ENCODE results near the gene LRIF1. TPM values are rescaled to one million over a fixed set of nuclear protein-coding genes. Genes with fewer than 3 reads are reported as not detected.

The LRIF1 gene
- total and polyA plus RNA-seq, 7 donors, result 4.2 to 10.3 (median 6.0) TPM

DNA sequence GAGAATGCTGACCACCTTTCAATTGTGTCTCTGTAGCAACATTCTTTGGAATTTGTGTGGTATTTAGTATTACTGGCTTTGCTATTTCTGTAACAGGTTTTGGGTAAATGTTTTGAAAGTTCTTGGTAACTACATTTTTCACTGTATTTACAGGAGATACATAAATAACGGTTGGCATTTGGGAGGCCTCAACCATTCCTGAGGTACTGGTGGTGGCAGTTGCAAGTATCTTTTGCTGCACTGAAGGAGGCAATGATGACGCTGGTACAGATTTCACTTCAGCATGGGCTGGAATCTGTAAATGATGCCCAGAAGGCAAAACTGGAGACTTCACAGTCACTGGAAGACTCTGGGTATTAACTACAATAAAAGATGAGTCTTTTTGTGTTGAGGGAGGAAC is 11.7 kb downstream of the LRIF1 start:
- peaks cover 0 to 5% (median 0%) of the 10 kb centered on the region in 4 donors for H3K9me3 ChIP-seq
- TF ChIP-seq, protein P1, sequence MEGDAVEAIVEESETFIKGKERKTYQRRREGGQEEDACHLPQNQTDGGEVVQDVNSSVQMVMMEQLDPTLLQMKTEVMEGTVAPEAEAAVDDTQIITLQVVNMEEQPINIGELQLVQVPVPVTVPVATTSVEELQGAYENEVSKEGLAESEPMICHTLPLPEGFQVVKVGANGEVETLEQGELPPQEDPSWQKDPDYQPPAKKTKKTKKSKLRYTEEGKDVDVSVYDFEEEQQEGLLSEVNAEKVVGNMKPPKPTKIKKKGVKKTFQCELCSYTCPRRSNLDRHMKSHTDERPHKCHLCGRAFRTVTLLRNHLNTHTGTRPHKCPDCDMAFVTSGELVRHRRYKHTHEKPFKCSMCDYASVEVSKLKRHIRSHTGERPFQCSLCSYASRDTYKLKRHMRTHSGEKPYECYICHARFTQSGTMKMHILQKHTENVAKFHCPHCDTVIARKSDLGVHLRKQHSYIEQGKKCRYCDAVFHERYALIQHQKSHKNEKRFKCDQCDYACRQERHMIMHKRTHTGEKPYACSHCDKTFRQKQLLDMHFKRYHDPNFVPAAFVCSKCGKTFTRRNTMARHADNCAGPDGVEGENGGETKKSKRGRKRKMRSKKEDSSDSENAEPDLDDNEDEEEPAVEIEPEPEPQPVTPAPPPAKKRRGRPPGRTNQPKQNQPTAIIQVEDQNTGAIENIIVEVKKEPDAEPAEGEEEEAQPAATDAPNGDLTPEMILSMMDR (IDR thresholded peaks at IDR 0.05), result no peak
- TF ChIP-seq POLR2AphosphoS5 (IDR thresholded peaks at IDR 0.05) (no peak), EP300 (IDR thresholded peaks at IDR 0.05) (no peak), POLR2A (IDR thresholded peaks at IDR 0.05) (no peak)
- no peak overlapping the region for H3K4me3 ChIP-seq
- no peak overlapping the region for H3K27ac ChIP-seq
- no peaks in the 10 kb centered on the region for H3K27me3 ChIP-seq
- intact Hi-C loops (cut with DNase I), result no loop called here
- DNase-seq, result no peak
- H3K4me1 ChIP-seq, result no peaks in the 10 kb centered on the region
- peaks cover 0 to 52% (median 26%) of the 10 kb centered on the region in 4 donors for H3K36me3 ChIP-seq
- WGBS, 2 donors, result 97 to 98% methylated on average over 2 of the region's 2 CpGs

DNA sequence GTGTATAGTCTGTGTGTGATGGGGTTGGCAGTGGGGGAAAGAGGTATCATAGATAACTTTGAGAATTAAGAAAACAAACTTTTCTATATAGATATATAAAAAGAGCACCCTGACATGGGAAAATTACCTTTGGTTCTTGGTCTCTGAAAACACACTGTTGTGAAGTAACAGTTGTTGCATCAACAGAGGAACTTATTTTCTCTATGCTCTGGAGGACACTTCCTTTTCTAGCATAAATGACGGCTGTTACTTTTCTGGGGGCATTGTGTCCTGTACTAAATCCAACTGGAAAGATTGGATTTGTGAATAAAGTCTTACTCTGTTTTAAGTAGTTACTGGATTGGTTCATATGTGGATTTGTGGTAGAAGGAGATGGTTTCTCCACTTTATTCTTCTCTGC is 12.6 kb downstream of the LRIF1 start:
- H3K9me3 ChIP-seq, result peaks cover 0 to 5% (median under 1%) of the 10 kb centered on the region in 4 donors
- TF ChIP-seq POLR2AphosphoS5 (IDR thresholded peaks at IDR 0.05) (no peak), EP300 (IDR thresholded peaks at IDR 0.05) (no peak), POLR2A (IDR thresholded peaks at IDR 0.05) (no peak)
- TF ChIP-seq, protein P1 (IDR thresholded peaks at IDR 0.05), result no peak
- intact Hi-C loops (cut with DNase I), result no loop called here
- no peak overlapping the region for H3K4me3 ChIP-seq
- no peaks in the 10 kb centered on the region for H3K4me1 ChIP-seq
- no peak overlapping the region for H3K27ac ChIP-seq
- peaks cover 0 to 52% (median 26%) of the 10 kb centered on the region in 4 donors for H3K36me3 ChIP-seq
- H3K27me3 ChIP-seq, result no peaks in the 10 kb centered on the region
- DNase-seq, result no peak
- WGBS, 2 donors, result 87 to 94% methylated on average over 1 of the region's 1 CpG

DNA sequence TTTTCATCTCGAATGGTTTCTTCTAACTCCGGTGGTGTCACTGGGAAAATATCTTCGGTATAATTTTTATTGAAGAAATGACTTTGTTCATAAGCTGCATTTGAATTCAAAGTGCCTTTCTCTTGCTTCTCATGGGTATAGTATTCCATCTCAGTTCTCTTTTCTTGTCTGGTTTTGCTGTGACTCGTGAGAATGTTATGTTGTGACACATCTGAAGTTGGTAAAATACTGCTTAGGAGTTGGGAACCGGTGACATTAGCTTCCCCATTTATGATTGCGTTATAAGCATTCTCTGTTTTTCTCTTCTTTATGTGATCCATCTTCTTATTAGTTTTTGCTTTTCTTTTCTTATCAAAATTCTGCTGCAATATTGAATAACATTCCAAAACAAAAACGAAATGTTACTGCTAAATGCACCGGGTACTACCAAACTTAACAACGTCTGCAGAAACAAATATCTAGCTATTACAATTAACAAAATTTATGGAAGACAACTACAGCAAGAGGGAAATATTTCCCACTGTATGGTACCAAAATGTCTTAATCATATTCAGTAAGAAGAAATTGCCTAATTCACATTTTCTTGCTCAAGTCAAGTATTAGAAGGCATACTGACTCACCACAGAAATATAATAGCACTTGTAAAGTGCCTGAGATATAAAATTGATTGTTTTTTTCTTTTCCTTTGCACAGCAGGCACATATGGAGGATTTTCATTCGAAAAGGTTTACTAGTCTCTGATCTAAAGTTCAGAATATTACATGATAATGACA is 15.5 kb downstream of the LRIF1 start:
- TF ChIP-seq, protein P1 (IDR thresholded peaks at IDR 0.05), result no peak
- TF ChIP-seq POLR2AphosphoS5 (IDR thresholded peaks at IDR 0.05) (no peak), POLR2A (IDR thresholded peaks at IDR 0.05) (no peak), EP300 (IDR thresholded peaks at IDR 0.05) (no peak)
- intact Hi-C loops (cut with DNase I), result no loop called here
- Histone ChIP-seq H3K27me3 (no peaks in the 10 kb centered on the region), H3K4me1 (no peaks in the 10 kb centered on the region), H3K27ac (no peak overlapping the region), H3K36me3 (peaks cover 0 to 52% (median 26%) of the 10 kb centered on the region in 4 donors), H3K9me3 (peaks cover 0 to 7% (median 3%) of the 10 kb centered on the region in 4 donors), H3K4me3 (no peak overlapping the region)
- WGBS, 2 donors, result 95 to 97% methylated on average over 10 of the region's 10 CpGs
- DNase-seq, result no peak

DNA sequence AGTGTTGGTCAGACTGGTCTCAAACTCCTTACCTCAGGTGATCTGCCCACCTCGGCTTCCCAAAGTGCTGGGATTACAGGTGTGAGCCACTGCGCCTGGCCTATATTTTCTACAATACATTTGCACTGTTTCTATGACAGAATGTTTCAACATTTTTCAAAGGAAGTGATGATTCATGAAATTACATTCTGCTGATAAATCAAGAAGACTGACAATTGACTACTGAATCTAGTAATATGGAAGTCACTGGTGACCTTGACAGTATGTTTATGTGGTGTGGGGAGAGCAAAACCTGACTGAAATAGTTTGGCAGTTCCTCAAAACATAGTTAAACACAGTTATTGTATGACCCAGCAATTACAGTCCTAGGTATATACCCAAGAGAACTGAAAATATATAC is 18.1 kb downstream of the LRIF1 start:
- Histone ChIP-seq H3K27me3 (no peaks in the 10 kb centered on the region), H3K27ac (no peak overlapping the region), H3K4me1 (no peaks in the 10 kb centered on the region), H3K4me3 (no peak overlapping the region), H3K9me3 (peaks cover 0 to 7% (median 0%) of the 10 kb centered on the region in 4 donors), H3K36me3 (peaks cover 0 to 31% (median 17%) of the 10 kb centered on the region in 4 donors)
- intact Hi-C loops (cut with DNase I), result no loop called here
- TF ChIP-seq, protein P1 (IDR thresholded peaks at IDR 0.05), result no peak
- no peak for TF ChIP-seq EP300 (IDR thresholded peaks at IDR 0.05)
- no peak for TF ChIP-seq POLR2AphosphoS5 (IDR thresholded peaks at IDR 0.05)
- no peak for TF ChIP-seq POLR2A (IDR thresholded peaks at IDR 0.05)
- 96 to 99% methylated on average over 2 of the region's 2 CpGs for WGBS, 2 donors
- no peak for DNase-seq
